ENCODE measurements around the gene SVOP. TPM values are rescaled to one million over a fixed set of nuclear protein-coding genes. Genes with fewer than 3 reads are reported as not detected.
A peak's percentile ranks its signal among the peaks of the same experiment; 100 is the strongest.

The SVOP gene
- polyA plus RNA-seq, 5 donors = 0.04 to 0.28 (median 0.08) TPM

- DNase-seq = no peak
Observed at GRCh38 chr12:108939594-108939993, 81.3 kb downstream of the SVOP start.

GRCh38 chr12:108938247-108938924, 82.5 kb downstream of the SVOP start:
- no peak for DNase-seq

GRCh38 chr12:108935159-108935763, 85.6 kb downstream of the SVOP start:
- DNase-seq = no peak

- no peak for DNase-seq
Observed at GRCh38 chr12:108933949-108934348, 86.9 kb downstream of the SVOP start.

GRCh38 chr12:108930756-108931155, 90.1 kb downstream of the SVOP start:
- DNase-seq = no peak

GRCh38 chr12:108930155-108930554, 90.7 kb downstream of the SVOP start:
- DNase-seq = no peak

- no peak for DNase-seq
Observed at GRCh38 chr12:108928695-108929094, 92.2 kb downstream of the SVOP start.

GRCh38 chr12:108922918-108923317, 98.0 kb downstream of the SVOP start:
- no peak for DNase-seq

GRCh38 chr12:108921946-108922345, 98.9 kb downstream of the SVOP start:
- DNase-seq = no peak

- DNase-seq = no peak
Observed at GRCh38 chr12:108918960-108919642, 101.8 kb downstream of the SVOP start.

- no peak for DNase-seq
Observed at GRCh38 chr12:108918206-108918605, 102.7 kb downstream of the SVOP start.

- DNase-seq = no peak
Observed at GRCh38 chr12:108916336-108916735, 104.5 kb downstream of the SVOP start.

- DNase-seq = no peak
Observed at GRCh38 chr12:108915632-108916133, 105.2 kb downstream of the SVOP start.

- peak; percentile 64 to 72 for DNase-seq
Observed at GRCh38 chr12:108914121-108914531, 106.7 kb downstream of the SVOP start.

GRCh38 chr12:108912361-108912760, 108.5 kb downstream of the SVOP start:
- DNase-seq = no peak

GRCh38 chr12:108911915-108912314, 109.0 kb downstream of the SVOP start:
- no peak for DNase-seq

- DNase-seq = no peak
Observed at GRCh38 chr12:108910336-108910735, 110.5 kb downstream of the SVOP start.

GRCh38 chr12:108907839-108908351, 113.0 kb downstream of the SVOP start:
- peak; percentile 50 to 54 for DNase-seq

GRCh38 chr12:108906971-108907370, 113.9 kb downstream of the SVOP start:
- no peak for DNase-seq

GRCh38 chr12:108905725-108906124, 115.1 kb downstream of the SVOP start:
- DNase-seq = no peak

- no peak for DNase-seq
Observed at GRCh38 chr12:108899145-108899544, 121.7 kb downstream of the SVOP start.

GRCh38 chr12:108896817-108897216, 124.1 kb downstream of the SVOP start:
- DNase-seq = no peak

- no peak for DNase-seq
Observed at GRCh38 chr12:108896336-108896735, 124.5 kb downstream of the SVOP start.

Measured in right lung (tissue), 5 donors.